Dendritic cell treated with granulocyte-macrophage colony-stimulating factor and Interleukin-4, amounts not matched to agents 40 ng/mL and 50 ng/mL, for 4 days (primary cell): Measurements from ENCODE around the gene MAD1L1.
"Not testable (repeated sequence)": the region's sequence is repeated elsewhere in the genome, so short reads cannot be mapped to it uniquely, and the experiment has no call there.

Experiments
- H3K27ac Mint-ChIP-seq: one replicate; pipeline ENCODE4 v1.8.0; 2022; ENCODE audit warnings: mild to moderate bottlenecking, mixed read lengths
- H3K27me3 Mint-ChIP-seq: one replicate; pipeline ENCODE4 v1.8.0; 2022; ENCODE audit warnings: mild to moderate bottlenecking, mixed read lengths
- H3K36me3 Mint-ChIP-seq: one replicate; pipeline ENCODE4 v1.8.0; 2022; ENCODE audit warnings: low read depth, mixed read lengths
- H3K4me1 Mint-ChIP-seq: one replicate; pipeline ENCODE4 v1.8.0; 2022; ENCODE audit warnings: low read depth, mixed read lengths
- H3K4me3 Mint-ChIP-seq: one replicate; pipeline ENCODE4 v1.8.0; 2022; ENCODE audit warnings: mild to moderate bottlenecking, moderate library complexity, mixed read lengths
- H3K9me3 Mint-ChIP-seq: one replicate; pipeline ENCODE4 v1.8.0; 2022; ENCODE audit warnings: mixed read lengths
- intact Hi-C: fragments of 100-400 bp; cut with micrococcal nuclease; formaldehyde crosslinking; loops from one replicate; pipeline ENCODE4 v1.15.0; 2022

MAD1L1 gene

GRCh38 chr7:1861799-1862458, 370.8 kb downstream of the MAD1L1 start:
- intact Hi-C loops = no loop called here
- no peak overlapping the region for H3K4me3 Mint-ChIP-seq
- H3K27me3 Mint-ChIP-seq = no peaks in the 10 kb centered on the region
- H3K36me3 Mint-ChIP-seq = peaks cover 46% of the 10 kb centered on the region
- H3K4me1 Mint-ChIP-seq = no peaks in the 10 kb centered on the region
- no peaks in the 10 kb centered on the region for H3K9me3 Mint-ChIP-seq
- H3K27ac Mint-ChIP-seq = no peak overlapping the region

DNA sequence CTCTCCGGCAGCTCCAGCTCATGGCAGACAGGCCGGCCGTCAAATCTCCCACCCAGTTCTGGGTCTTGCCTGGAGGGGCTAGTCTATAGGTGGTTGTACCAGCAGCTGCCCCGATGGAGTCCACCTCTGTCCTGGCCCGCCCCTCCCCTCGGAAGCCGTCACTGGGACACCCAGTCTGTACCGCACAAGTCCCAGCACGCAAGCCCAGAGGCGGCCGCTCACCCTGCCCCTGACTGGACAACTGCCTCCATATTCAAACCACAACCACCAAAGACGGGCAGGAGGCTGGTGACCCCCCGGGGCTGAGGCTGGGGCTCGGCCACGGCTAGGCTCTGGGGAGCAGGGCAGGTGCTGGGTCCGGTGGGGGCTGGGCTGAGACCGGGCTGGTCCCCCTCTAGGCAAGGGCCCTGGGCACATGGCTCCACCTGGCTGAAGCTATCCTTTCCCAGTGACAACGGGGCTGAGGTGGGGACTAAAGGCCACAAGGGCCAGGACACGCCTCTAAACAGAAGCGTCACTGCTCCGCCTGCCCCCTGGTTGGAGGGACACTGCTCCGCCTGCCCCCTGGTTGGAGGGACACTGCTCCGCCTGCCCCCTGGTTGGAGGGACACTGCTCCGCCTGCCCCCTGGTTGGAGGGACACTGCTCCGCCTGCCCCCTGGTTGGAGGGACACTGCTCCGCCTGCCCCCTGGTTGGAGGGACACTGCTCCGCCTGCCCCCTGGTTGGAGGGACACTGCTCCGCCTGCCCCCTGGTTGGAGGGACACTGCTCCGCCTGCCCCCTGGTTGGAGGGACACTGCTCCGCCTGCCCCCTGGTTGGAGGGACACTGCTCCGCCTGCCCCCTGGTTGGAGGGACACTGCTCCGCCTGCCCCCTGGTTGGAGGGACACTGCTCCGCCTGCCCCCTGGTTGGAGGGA, 371.6 kb downstream of the MAD1L1 start:
- H3K27me3 Mint-ChIP-seq, H3K27ac Mint-ChIP-seq, intact Hi-C loops, H3K4me1 Mint-ChIP-seq, H3K9me3 Mint-ChIP-seq, H3K4me3 Mint-ChIP-seq: not testable (repeated sequence)
- peaks cover 43% of the 10 kb centered on the region for H3K36me3 Mint-ChIP-seq

DNA sequence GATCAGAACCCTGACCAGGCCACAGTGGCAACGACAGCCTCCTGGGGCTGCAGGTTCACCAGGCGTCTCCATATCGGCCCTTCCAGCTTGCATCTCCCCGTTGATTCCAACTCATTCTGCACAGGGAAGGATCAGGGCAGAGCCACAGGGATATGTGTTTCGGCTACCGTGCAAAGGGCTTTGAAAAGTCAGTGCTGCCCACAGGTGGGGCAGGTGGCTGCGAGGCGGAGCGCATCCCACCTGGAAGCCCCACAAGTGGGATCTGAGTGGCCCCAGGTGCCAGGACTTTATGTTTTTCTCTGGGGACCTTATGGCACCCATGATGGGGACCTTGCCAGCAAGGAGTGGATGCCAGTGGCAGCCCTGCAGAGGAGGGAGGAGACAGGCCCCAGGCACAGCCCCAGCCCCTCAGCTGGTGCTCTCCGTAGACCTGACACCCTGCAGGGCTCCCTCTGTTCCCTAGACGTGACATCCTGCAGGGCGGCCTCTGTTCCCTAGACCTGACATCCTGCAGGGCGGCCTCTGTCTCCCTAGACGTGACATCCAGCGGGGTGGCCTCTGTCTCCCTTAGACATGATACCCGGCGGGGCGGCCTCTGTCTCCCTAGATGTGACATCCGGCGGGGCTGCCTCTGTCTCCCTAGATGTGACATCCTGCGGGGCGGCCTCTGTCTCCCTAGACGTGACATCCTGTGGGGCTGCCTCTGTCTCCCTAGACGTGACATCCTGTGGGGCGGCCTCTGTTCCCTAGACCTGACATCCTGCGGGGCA, 373.3 kb downstream of the MAD1L1 start:
- no peak overlapping the region for H3K4me3 Mint-ChIP-seq
- no peaks in the 10 kb centered on the region for H3K9me3 Mint-ChIP-seq
- intact Hi-C loops = no loop called here
- H3K4me1 Mint-ChIP-seq = peaks cover 8% of the 10 kb centered on the region
- peaks cover 55% of the 10 kb centered on the region for H3K36me3 Mint-ChIP-seq
- no peaks in the 10 kb centered on the region for H3K27me3 Mint-ChIP-seq
- H3K27ac Mint-ChIP-seq = no peak overlapping the region

DNA sequence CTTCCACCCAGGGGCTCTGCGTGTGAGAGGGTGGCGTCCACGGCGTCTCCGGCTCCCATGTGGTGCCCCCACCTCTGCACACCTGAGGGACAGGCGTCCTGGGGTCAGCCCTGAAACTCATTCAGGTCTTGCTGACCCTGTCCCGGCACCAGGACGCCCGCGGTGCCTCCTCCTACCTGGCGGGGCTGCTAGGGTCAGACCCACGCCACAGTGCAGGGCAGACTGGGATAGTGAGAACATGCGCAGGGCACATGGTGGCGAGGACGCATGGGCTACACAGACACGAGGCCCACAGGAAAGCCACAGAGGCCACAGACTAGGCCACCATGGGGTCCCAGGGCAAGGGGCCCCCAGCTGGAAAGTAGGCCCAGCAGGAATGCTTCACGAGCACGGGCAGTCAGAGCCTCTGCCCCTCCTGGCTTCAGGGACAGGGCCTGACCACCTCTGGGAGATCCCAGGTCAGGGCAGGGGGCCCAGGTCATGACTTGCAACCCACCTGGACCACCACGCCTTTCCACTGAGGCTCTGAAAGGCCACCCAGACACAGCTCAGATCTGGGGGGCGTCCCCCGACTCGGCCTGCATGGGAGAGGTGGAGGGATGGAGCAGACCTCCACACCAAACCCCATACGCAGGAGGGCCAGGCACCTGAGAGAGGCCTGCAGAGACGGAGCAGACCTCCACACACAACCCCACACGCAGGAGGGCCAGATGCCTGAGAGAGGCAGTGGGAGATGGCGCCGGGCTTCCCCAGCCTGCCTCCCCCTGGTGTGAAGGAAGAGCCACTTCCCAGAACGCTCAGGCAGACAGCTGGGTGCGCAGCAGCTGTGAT, 374.1 kb downstream of the MAD1L1 start:
- intact Hi-C loops = no loop called here
- H3K4me1 Mint-ChIP-seq = peaks cover 8% of the 10 kb centered on the region

DNA sequence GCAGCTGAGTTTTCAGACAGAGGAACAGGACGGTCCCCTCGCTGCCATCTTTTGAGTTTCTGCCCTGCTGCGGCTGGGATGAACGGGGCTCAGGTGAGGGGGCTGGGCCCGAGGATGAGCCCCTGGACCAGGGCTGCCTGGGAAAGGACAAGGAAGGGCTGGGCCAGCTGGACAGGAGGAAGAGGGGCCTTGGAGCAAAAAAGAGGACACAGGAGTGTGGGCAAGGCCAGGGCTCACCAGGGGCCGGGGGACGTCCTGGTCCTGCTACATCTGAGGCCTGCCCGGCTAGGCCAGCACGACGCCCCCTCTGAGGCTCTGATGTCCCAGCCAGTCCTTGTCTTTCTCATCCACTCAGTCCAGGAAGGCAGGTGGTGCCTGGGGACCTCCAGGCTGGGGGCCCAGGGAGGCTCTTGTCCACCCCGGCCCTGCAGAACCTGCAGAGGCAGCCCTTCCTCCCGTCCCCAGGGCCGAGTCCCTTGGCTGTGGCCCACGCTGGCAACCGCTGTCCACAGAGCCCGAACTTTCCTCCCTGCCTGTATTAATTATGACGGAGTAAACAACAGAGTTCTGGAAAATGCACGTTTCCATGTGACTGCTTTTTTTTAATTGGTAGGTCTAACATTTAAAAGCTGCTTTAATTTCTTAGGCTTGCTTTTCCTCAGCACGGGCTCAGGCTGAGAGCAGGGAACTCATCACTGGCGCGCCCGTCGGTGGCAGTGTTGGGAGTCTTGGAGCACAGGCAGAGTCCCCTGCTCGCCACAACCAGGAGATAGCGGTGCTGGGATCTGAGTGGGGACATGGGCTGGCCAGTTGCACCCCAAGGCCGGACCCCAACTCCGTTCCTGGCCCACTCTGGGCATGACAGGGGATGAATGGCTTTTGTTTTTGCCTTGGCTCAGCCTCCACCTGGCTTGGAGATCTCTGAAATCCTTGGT, 375.0 kb downstream of the MAD1L1 start:
- Mint-ChIP-seq H3K9me3 (no peaks in the 10 kb centered on the region), H3K4me1 (peaks cover 8% of the 10 kb centered on the region), H3K36me3 (peaks cover 65% of the 10 kb centered on the region), H3K27me3 (no peaks in the 10 kb centered on the region), H3K27ac (no peak overlapping the region), H3K4me3 (no peak overlapping the region)
- intact Hi-C loops = no loop called here

More for the DNA sequence above, 374.1 kb downstream of the MAD1L1 start:
- H3K27me3 Mint-ChIP-seq = no peaks in the 10 kb centered on the region
- no peak overlapping the region for H3K27ac Mint-ChIP-seq
- no peaks in the 10 kb centered on the region for H3K9me3 Mint-ChIP-seq
- H3K4me3 Mint-ChIP-seq = no peak overlapping the region
- peaks cover 61% of the 10 kb centered on the region for H3K36me3 Mint-ChIP-seq

GRCh38 chr7:1856888-1857441, 375.8 kb downstream of the MAD1L1 start:
- Mint-ChIP-seq H3K4me1 (peaks cover 8% of the 10 kb centered on the region), H3K27ac (no peak overlapping the region), H3K27me3 (no peaks in the 10 kb centered on the region), H3K9me3 (no peaks in the 10 kb centered on the region), H3K36me3 (peaks cover 66% of the 10 kb centered on the region), H3K4me3 (no peak overlapping the region)
- intact Hi-C loops = no loop called here

GRCh38 chr7:1856161-1856887, 376.4 kb downstream of the MAD1L1 start:
- Mint-ChIP-seq H3K27ac (no peak overlapping the region), H3K27me3 (no peaks in the 10 kb centered on the region), H3K36me3 (peaks cover 72% of the 10 kb centered on the region), H3K9me3 (no peaks in the 10 kb centered on the region), H3K4me3 (no peak overlapping the region), H3K4me1 (peaks cover 8% of the 10 kb centered on the region)
- intact Hi-C loops = no loop called here

GRCh38 chr7:1855725-1856160, 377.0 kb downstream of the MAD1L1 start:
- Mint-ChIP-seq H3K4me1 (peaks cover 8% of the 10 kb centered on the region), H3K27me3 (no peaks in the 10 kb centered on the region), H3K9me3 (no peaks in the 10 kb centered on the region), H3K4me3 (no peak overlapping the region), H3K27ac (no peak overlapping the region), H3K36me3 (peaks cover 77% of the 10 kb centered on the region)
- intact Hi-C loops = no loop called here

DNA sequence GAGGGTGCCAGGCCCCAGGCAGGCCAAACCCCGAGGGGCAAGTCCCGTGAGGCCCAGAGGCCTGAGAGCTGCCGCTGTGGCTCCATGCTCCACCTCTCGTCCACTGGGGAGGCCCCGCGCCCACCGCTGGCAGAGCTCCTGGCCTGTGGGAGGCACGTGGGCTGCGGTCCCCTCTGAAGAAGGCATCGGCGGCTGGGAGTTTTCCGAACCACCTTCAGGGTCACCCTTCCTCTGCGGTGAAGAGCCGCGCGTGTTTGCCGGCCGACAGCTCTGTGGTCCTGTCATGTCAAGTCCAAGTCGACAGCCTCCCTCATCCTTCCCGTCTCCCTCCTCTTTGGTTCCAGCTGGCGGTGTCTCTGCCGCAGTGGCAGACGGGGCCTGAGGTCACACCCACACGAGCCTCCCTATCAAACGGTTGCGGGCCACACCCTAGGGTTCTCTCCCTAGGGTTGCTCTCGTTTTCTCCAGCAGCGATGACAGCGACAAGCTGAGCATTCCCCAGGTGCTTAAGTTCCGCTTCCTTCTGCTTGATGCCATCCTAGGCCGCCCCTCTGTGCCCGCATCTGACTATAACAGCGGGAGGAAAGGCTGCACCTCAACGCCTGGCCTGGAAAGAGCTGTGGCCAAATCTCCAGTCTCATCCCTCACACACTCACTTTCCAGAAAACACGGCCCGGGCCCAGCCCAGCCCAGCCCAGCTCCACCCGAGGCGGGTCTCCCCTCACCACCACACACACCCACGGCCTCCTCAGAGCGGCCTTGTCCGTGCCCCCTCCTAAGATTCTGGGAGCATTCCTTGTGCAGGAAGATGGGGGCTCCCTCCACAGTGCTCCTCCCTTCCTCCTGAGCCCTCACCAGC, 377.6 kb downstream of the MAD1L1 start:
- intact Hi-C loops = no loop called here
- H3K27me3 Mint-ChIP-seq = no peaks in the 10 kb centered on the region
- no peaks in the 10 kb centered on the region for H3K9me3 Mint-ChIP-seq
- peaks cover 81% of the 10 kb centered on the region for H3K36me3 Mint-ChIP-seq
- peaks cover 8% of the 10 kb centered on the region for H3K4me1 Mint-ChIP-seq
- no peak overlapping the region for H3K27ac Mint-ChIP-seq
- H3K4me3 Mint-ChIP-seq = no peak overlapping the region

GRCh38 chr7:1853986-1854865, 378.5 kb downstream of the MAD1L1 start:
- Mint-ChIP-seq H3K4me3 (no peak overlapping the region), H3K4me1 (peaks cover 8% of the 10 kb centered on the region), H3K27ac (no peak overlapping the region), H3K27me3 (no peaks in the 10 kb centered on the region), H3K9me3 (no peaks in the 10 kb centered on the region), H3K36me3 (peaks cover 82% of the 10 kb centered on the region)
- intact Hi-C loops = no loop called here
